OCI-M2 (cell line): Measurements from ENCODE around the gene SSX2.
"Not testable (repeated sequence)": the region's sequence is repeated elsewhere in the genome, so short reads cannot be mapped to it uniquely, and the experiment has no call there.

ENCODE experiments used
- DNase-seq: peaks from one replicate; lab custom pipeline; 2025; ENCODE audit not compliant: unreplicated experiment; lab: John Stamatoyannopoulos, UW

SSX2 gene, protein sequence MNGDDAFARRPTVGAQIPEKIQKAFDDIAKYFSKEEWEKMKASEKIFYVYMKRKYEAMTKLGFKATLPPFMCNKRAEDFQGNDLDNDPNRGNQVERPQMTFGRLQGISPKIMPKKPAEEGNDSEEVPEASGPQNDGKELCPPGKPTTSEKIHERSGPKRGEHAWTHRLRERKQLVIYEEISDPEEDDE

DNA sequence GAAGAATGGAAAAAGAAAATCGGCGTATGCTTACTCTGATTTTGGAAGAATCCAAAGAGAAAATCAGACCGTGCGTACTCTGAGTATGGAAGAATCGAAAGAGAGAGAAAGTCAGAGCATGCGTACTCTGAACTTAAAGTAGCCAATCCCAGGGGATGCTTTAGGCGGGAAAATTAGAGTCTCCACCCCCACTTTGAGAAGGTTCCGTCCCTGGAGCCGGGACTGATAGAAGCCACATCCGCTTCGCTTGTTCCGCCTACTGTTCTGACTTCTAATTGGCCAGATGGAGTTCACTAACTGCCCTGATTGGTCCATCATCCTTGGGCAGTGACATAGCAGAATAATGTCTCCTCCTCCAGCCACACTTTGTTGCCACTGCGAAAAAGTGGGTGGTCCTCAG is at the start of gene SSX2:
Gene SSX2, minus strand, starts transcription at position 101 of the 400 bp plus-strand sequence. CDS start 1,429 bp downstream, outside the sequence.
- not testable (repeated sequence) for DNase-seq

DNA sequence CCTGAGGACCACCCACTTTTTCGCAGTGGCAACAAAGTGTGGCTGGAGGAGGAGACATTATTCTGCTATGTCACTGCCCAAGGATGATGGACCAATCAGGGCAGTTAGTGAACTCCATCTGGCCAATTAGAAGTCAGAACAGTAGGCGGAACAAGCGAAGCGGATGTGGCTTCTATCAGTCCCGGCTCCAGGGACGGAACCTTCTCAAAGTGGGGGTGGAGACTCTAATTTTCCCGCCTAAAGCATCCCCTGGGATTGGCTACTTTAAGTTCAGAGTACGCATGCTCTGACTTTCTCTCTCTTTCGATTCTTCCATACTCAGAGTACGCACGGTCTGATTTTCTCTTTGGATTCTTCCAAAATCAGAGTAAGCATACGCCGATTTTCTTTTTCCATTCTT is 44.0 kb upstream of the SSX2 start, which contains the start of gene SSX2B:
Gene SSX2B, plus strand, starts transcription at position 301 of the 400 bp plus-strand sequence. CDS start 1,429 bp downstream, outside the sequence.
- not testable (repeated sequence) for DNase-seq

DNA sequence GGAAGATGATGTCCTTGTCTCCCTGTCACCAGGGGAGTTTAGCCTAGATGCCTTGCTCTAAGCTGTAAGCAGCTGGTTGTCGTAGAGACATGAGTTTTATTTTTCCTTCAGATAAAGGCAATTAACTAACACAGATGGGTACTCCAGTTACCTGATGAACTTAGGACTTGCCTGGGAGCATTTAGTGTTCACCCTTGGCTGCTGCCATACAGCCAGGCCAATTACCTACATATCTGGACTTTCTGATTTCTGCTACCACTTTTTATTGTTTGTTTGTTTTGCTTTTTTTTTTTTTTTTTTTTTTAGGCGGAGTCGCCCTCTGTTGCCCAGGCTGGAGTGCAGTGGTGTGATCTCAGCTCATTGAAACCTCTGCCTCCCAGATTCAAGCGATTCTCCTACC is 14.9 kb downstream of the SSX2 start:
- not testable (repeated sequence) for DNase-seq

DNA sequence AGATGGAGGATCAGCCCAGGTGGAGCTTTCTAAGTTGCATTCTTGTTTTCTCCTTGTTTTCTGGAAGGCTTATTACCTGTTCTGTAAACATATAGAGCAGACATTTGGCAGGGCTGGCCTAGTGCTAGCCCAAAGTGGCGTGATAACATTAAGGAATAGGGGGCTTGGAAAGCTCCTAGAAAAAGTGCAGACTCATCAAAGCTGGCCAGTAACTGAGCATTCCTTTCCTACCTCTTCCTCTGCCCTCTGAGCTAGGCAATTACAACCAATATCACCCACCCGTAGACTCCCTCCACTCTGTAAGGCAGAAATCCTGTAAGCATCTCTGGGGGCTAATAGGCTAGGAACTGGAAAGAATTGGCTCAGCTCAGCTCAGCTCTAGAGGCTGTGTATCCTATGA is 44.8 kb downstream of the SSX2 start:
- not testable (repeated sequence) for DNase-seq

DNA sequence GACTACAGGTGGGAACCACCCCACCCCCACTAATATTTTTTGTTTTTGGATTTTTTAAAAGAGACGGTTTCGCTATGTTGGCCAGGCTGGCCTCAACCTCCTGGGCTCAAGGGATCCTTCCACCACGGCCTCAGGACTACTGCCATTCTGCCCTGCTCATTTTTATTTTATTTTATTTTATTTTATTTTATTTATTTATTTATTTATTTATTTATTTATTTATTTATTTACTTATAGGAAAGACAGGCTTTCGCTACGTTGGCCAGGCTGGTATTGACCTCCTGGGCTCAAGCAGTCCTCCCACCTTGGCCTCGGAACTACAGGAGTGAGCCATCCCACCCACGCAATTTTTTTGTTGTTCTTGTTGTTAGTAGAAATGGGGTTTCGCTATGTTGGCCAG is 51.5 kb downstream of the SSX2 start:
- not testable (repeated sequence) for DNase-seq

DNA sequence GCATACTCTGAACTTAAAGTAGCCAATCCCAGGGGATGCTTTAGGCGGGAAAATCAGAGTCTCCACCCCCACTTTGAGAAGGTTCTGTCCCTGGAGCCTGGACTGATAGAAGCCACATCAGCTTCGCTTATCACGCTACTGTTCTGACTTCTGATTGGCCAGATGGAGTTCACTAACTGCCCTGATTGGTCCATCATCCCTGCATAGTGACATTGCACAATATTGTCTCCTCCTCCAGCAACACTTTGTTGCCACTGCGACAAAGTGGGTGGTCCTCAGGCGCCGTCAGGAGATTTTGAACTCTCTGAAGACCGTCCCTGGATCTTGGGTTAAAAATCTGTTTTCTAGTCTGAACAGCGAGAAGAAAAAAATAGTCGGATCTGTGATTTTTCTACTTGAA is 52.2 kb downstream of the SSX2 start, which contains the start of gene SSX7:
Gene SSX7, minus strand, starts transcription at position 101 of the 400 bp plus-strand sequence. CDS start 1,428 bp downstream, outside the sequence.
- DNase-seq: not testable (repeated sequence)

DNA sequence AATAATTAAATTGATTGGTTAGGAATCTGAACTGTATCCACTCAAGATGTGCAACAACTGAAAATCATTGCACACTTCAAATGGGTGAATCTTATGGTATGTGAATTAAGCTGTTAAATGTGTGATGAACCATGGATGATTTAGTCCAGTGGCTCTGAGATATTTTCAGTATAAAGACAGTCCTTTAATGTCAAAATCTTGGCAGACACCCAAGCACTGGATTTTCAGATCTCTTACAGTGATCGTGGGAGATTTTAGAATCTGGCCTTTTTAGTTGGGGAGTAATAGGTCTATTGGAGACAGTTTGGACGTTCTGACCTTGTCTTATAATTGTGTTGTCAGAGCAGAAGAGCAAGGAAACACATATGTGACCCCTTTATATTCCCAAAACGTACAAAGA is 56.3 kb downstream of the SSX2 start:
- DNase-seq: not testable (repeated sequence)

DNA sequence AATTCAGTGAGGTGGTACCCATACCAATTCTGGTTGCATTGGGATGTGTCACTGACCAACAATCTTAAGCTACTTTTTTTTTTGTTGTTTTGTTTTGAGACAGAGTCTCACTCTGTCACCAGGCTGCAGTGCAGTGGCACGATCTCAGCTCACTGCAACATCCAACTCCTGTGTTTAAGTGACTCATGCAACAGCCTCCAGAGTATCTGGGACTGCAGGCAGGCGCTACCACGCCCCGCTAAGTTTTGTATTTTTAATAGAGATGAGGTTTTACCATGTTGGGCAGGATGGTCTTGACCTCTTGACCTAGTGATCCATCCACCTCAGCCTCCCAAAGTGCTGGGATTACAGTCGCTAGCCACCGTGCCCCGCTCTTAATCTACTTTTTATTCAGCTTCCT is 58.0 kb downstream of the SSX2 start:
- DNase-seq: not testable (repeated sequence)
